ENCODE data around the gene ZNF705A. TPM values are rescaled to one million over a fixed set of nuclear protein-coding genes. Genes with fewer than 3 reads are reported as not detected.
"Not testable (repeated sequence)": the region's sequence is repeated elsewhere in the genome, so short reads cannot be mapped to it uniquely, and the experiment has no call there.

ZNF705A gene
- total RNA-seq, 1 experiment from 2014 or later: not detected

- DNase-seq: no peak
- Histone ChIP-seq H3K4me3 (ENCODE audit: insufficient read depth, low read depth, low read length) (no peak overlapping the region), H3K36me3 (replicated peaks; ENCODE audit: control insufficient read depth, insufficient read depth, low read length) (no peaks in the 10 kb centered on the region), H3K27me3 (ENCODE audit: control insufficient read depth, insufficient read depth, low read length) (no peaks in the 10 kb centered on the region)
Observed at GRCh38 chr12:8157484-8158198, 826 bp downstream of the ZNF705A start.

GRCh38 chr12:8172911-8173310 lies 16.1 kb downstream of the ZNF705A start:
- not testable (repeated sequence) for H3K27me3 ChIP-seq (ENCODE audit: control insufficient read depth, insufficient read depth, low read length); H3K4me3 ChIP-seq (ENCODE audit: insufficient read depth, low read depth, low read length); H3K36me3 ChIP-seq (replicated peaks; ENCODE audit: control insufficient read depth, insufficient read depth, low read length); DNase-seq

- not testable (repeated sequence) for H3K27me3 ChIP-seq (ENCODE audit: control insufficient read depth, insufficient read depth, low read length); H3K36me3 ChIP-seq (replicated peaks; ENCODE audit: control insufficient read depth, insufficient read depth, low read length)
- peak; percentile 82 for DNase-seq
- peak overlapping the region; percentile 47 for H3K4me3 ChIP-seq (ENCODE audit: insufficient read depth, low read depth, low read length)
Observed at GRCh38 chr12:8179989-8180585, 23.3 kb downstream of the ZNF705A start.

GRCh38 chr12:8181271-8181670 lies 24.5 kb downstream of the ZNF705A start:
- DNase-seq; H3K4me3 ChIP-seq (ENCODE audit: insufficient read depth, low read depth, low read length); H3K36me3 ChIP-seq (replicated peaks; ENCODE audit: control insufficient read depth, insufficient read depth, low read length); H3K27me3 ChIP-seq (ENCODE audit: control insufficient read depth, insufficient read depth, low read length): not testable (repeated sequence)

GRCh38 chr12:8182923-8183322 lies 26.1 kb downstream of the ZNF705A start:
- not testable (repeated sequence) for H3K4me3 ChIP-seq (ENCODE audit: insufficient read depth, low read depth, low read length); DNase-seq; H3K36me3 ChIP-seq (replicated peaks; ENCODE audit: control insufficient read depth, insufficient read depth, low read length); H3K27me3 ChIP-seq (ENCODE audit: control insufficient read depth, insufficient read depth, low read length)

GRCh38 chr12:8183346-8183745 lies 26.5 kb downstream of the ZNF705A start:
- not testable (repeated sequence) for H3K4me3 ChIP-seq (ENCODE audit: insufficient read depth, low read depth, low read length); DNase-seq; H3K36me3 ChIP-seq (replicated peaks; ENCODE audit: control insufficient read depth, insufficient read depth, low read length); H3K27me3 ChIP-seq (ENCODE audit: control insufficient read depth, insufficient read depth, low read length)

- not testable (repeated sequence) for H3K27me3 ChIP-seq (ENCODE audit: control insufficient read depth, insufficient read depth, low read length); DNase-seq; H3K36me3 ChIP-seq (replicated peaks; ENCODE audit: control insufficient read depth, insufficient read depth, low read length); H3K4me3 ChIP-seq (ENCODE audit: insufficient read depth, low read depth, low read length)
Observed at GRCh38 chr12:8184206-8184605, 27.4 kb downstream of the ZNF705A start.

GRCh38 chr12:8188088-8188487 lies 31.3 kb downstream of the ZNF705A start:
- H3K36me3 ChIP-seq (replicated peaks; ENCODE audit: control insufficient read depth, insufficient read depth, low read length); DNase-seq; H3K4me3 ChIP-seq (ENCODE audit: insufficient read depth, low read depth, low read length); H3K27me3 ChIP-seq (ENCODE audit: control insufficient read depth, insufficient read depth, low read length): not testable (repeated sequence)

- not testable (repeated sequence) for H3K4me3 ChIP-seq (ENCODE audit: insufficient read depth, low read depth, low read length); H3K36me3 ChIP-seq (replicated peaks; ENCODE audit: control insufficient read depth, insufficient read depth, low read length); DNase-seq; H3K27me3 ChIP-seq (ENCODE audit: control insufficient read depth, insufficient read depth, low read length)
Observed at GRCh38 chr12:8197685-8198308, 41.0 kb downstream of the ZNF705A start.

- H3K27me3 ChIP-seq (ENCODE audit: control insufficient read depth, insufficient read depth, low read length); H3K4me3 ChIP-seq (ENCODE audit: insufficient read depth, low read depth, low read length); H3K36me3 ChIP-seq (replicated peaks; ENCODE audit: control insufficient read depth, insufficient read depth, low read length): not testable (repeated sequence)
- DNase-seq: peak; percentile 38
Observed at GRCh38 chr12:8218711-8219382, 62.0 kb downstream of the ZNF705A start.

- not testable (repeated sequence) for H3K36me3 ChIP-seq (replicated peaks; ENCODE audit: control insufficient read depth, insufficient read depth, low read length); H3K27me3 ChIP-seq (ENCODE audit: control insufficient read depth, insufficient read depth, low read length); DNase-seq; H3K4me3 ChIP-seq (ENCODE audit: insufficient read depth, low read depth, low read length)
Observed at GRCh38 chr12:8221375-8221774, 64.6 kb downstream of the ZNF705A start.

- not testable (repeated sequence) for H3K27me3 ChIP-seq (ENCODE audit: control insufficient read depth, insufficient read depth, low read length); DNase-seq; H3K4me3 ChIP-seq (ENCODE audit: insufficient read depth, low read depth, low read length); H3K36me3 ChIP-seq (replicated peaks; ENCODE audit: control insufficient read depth, insufficient read depth, low read length)
Observed at GRCh38 chr12:8221844-8222243, 65.0 kb downstream of the ZNF705A start.

- not testable (repeated sequence) for H3K4me3 ChIP-seq (ENCODE audit: insufficient read depth, low read depth, low read length); DNase-seq; H3K36me3 ChIP-seq (replicated peaks; ENCODE audit: control insufficient read depth, insufficient read depth, low read length); H3K27me3 ChIP-seq (ENCODE audit: control insufficient read depth, insufficient read depth, low read length)
Observed at GRCh38 chr12:8222303-8222702, 65.5 kb downstream of the ZNF705A start.

GRCh38 chr12:8223646-8224045 lies 66.8 kb downstream of the ZNF705A start:
- H3K4me3 ChIP-seq (ENCODE audit: insufficient read depth, low read depth, low read length); H3K27me3 ChIP-seq (ENCODE audit: control insufficient read depth, insufficient read depth, low read length); H3K36me3 ChIP-seq (replicated peaks; ENCODE audit: control insufficient read depth, insufficient read depth, low read length); DNase-seq: not testable (repeated sequence)

- not testable (repeated sequence) for H3K4me3 ChIP-seq (ENCODE audit: insufficient read depth, low read depth, low read length); H3K27me3 ChIP-seq (ENCODE audit: control insufficient read depth, insufficient read depth, low read length); H3K36me3 ChIP-seq (replicated peaks; ENCODE audit: control insufficient read depth, insufficient read depth, low read length); DNase-seq
Observed at GRCh38 chr12:8224782-8225181, 68.0 kb downstream of the ZNF705A start.

Data from H7 (cell line).